ENCODE results near the gene TTLL7.
A peak's percentile ranks its signal among the peaks of the same experiment; 100 is the strongest.
"Not testable (repeated sequence)": the region's sequence is repeated elsewhere in the genome, so short reads cannot be mapped to it uniquely, and the experiment has no call there.

Gene TTLL7

DNA sequence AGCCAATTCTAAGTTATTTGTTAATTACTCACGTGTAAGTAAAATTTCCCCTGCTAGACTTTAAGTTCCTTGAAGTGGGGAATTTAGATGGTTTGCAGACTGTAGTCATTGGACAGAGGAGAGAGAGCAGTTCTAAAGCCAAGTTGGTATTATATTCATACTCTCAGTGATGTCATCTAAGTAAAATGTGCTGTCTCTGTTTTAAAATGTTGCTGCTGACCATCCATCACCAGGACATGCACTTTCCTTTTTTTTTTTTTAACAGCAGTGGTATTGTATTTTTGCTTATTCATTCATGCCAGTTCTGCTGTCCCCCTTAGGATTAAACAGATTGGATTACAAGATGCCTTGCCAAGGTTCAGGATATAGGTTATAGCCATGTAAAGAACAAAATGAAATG, 2.3 kb downstream of the TTLL7 start:
- TF ChIP-seq, protein P1, sequence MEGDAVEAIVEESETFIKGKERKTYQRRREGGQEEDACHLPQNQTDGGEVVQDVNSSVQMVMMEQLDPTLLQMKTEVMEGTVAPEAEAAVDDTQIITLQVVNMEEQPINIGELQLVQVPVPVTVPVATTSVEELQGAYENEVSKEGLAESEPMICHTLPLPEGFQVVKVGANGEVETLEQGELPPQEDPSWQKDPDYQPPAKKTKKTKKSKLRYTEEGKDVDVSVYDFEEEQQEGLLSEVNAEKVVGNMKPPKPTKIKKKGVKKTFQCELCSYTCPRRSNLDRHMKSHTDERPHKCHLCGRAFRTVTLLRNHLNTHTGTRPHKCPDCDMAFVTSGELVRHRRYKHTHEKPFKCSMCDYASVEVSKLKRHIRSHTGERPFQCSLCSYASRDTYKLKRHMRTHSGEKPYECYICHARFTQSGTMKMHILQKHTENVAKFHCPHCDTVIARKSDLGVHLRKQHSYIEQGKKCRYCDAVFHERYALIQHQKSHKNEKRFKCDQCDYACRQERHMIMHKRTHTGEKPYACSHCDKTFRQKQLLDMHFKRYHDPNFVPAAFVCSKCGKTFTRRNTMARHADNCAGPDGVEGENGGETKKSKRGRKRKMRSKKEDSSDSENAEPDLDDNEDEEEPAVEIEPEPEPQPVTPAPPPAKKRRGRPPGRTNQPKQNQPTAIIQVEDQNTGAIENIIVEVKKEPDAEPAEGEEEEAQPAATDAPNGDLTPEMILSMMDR (conservative IDR thresholded peaks at IDR 0.05; ENCODE audit: low read length): no peak
- H3K4me3 ChIP-seq (ENCODE audit: low read length): no peak overlapping the region
- peak; percentile 53 for DNase-seq (ENCODE audit: low read depth)

DNA sequence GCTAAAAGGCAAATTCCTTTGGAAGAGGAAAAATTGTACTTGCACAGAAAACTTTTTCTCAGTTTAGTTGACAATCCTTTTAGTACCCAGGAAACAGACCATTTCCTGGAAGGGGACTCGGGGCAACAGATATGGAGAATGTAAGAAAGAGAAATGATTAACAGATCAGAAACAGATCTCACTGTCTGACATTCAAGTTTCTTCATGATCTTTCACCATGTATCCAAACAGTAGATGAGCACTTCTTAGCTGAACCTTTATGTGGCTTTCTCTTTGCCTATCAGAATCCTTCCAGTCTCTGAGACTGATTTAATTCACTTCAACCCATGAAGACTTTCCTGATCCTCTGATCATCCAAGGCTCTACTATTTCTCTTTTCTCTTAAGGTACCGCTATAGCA, 2.7 kb downstream of the TTLL7 start:
- DNase-seq (ENCODE audit: low read depth): no peak
- TF ChIP-seq, protein P1 (conservative IDR thresholded peaks at IDR 0.05; ENCODE audit: low read length): no peak
- no peak overlapping the region for H3K4me3 ChIP-seq (ENCODE audit: low read length)

DNA sequence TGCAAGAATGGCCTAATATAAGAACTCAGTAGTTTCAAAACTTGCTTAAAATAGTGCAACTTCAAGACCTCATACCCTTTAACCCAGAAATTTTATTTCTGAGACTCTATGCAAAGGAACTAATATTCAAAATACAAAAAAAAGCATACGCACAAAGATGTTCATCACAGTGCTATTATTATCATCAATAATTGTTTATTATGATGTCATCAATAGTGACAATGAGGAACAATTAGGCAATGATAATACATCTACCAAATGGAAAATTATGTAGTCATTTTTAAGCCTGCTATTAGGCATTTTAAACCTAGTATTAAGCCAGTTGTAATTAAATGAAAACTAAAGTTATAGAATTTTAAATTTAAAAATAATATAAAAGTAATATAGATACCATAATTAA, 3.3 kb downstream of the TTLL7 start:
- TF ChIP-seq, protein P1 (conservative IDR thresholded peaks at IDR 0.05; ENCODE audit: low read length): no peak
- no peak overlapping the region for H3K4me3 ChIP-seq (ENCODE audit: low read length)
- no peak for DNase-seq (ENCODE audit: low read depth)

DNA sequence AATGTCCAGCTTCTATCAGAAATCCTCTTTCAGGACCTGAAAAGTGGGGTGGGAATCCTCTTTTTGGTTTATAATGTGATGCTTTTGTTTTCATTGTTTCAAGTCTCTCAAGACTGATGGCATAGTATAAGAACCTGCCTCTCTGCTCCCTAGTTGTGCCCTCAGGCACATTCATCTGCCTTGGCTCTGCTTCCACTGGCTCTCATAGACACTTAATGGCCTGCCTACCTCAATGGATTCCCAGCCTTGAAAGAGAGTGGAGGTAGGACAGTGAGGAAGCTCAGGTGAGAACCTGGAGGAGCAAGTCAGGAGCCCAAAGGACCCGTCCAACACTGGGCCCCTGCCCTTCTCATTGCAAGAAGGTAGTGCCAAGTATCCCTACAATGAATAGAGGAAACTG, 4.8 kb downstream of the TTLL7 start:
- no peak for DNase-seq (ENCODE audit: low read depth)
- H3K4me3 ChIP-seq (ENCODE audit: low read length): no peak overlapping the region

DNA sequence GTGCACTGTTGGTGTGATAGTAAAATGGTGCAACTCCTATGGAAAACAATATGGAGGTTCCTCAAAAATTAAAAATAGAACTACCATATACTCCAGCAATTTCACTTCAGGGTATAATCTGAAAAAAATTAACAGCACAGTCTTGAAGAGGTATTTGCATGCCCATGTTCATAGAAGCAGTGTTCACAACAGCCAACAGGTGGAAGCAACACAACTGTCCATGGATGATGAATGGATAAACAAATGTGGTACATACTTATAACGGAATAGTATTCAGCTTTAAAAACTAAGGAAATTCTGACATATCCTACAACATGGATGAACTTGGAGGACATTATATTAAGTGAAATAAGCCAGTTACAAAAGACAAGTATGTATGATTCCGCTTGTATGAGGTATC, 8.2 kb downstream of the TTLL7 start:
- H3K4me3 ChIP-seq (ENCODE audit: low read length): no peak overlapping the region
- DNase-seq (ENCODE audit: low read depth): no peak

More for the DNA sequence above, 4.8 kb downstream of the TTLL7 start:
- TF ChIP-seq, protein P1 (conservative IDR thresholded peaks at IDR 0.05; ENCODE audit: low read length): no peak

DNA sequence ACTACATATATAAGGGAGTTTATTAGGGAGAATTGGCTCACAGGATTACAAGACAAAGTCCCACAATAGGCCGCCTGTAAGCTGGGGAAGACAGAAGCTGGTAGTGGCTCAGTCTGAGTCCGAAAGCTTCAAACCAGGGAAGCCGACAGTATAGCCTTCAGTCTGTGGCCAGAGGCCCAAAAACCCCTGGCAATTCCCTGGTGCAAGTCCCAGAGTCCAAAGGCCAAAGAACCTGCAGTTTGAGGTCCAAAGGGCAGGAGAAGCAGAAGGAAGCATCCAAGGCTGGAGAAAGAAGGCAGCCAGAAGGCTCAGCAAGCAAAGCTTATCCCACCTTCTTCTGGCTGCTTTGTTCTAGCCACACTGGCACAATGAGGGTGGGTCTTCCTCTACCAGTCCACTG, 13.9 kb downstream of the TTLL7 start:
- H3K4me3 ChIP-seq (ENCODE audit: low read length): no peak overlapping the region
- TF ChIP-seq, protein P1 (conservative IDR thresholded peaks at IDR 0.05; ENCODE audit: low read length): no peak
- no peak for DNase-seq (ENCODE audit: low read depth)

More for the DNA sequence above, 8.2 kb downstream of the TTLL7 start:
- TF ChIP-seq, protein P1 (conservative IDR thresholded peaks at IDR 0.05; ENCODE audit: low read length): no peak

DNA sequence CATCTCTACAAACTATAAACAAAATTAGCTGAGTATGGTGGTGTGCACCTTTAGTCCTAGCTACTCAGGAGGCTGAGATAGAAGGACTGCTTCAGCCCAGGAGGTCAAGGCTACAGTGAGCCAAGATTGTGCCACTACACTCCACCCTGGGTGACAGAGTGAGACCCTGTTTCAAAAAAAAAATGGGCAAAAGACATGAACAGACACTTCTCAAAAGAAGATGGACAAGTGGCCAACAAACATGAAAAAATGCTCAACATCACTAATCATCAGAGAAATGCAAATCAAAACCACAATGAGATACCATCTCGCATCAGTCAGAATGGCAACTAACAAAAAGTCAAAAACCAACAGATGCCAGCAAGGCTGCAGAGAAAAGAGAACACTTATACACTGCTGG, 15.0 kb downstream of the TTLL7 start:
- H3K4me3 ChIP-seq (ENCODE audit: low read length); DNase-seq (ENCODE audit: low read depth): not testable (repeated sequence)

DNA sequence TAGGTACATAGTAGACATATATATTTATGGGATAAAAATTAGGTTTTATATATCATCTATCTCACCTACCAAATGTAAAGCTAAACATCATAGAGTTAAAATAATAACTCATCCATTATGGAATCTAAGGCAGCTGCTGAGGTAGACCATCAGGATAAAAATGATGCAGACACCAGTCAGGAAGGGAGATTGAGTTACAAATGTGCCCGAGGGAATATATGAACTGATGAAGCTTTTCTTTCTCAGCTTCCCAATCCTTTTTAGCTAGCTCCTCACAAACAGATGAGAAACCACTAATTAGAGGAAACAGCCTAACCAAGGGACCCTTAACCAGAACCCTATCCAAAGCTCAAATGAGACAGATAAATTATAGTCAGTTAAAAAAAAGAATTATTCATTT, 20.9 kb downstream of the TTLL7 start:
- TF ChIP-seq, protein P1 (conservative IDR thresholded peaks at IDR 0.05; ENCODE audit: low read length): no peak
- DNase-seq (ENCODE audit: low read depth): no peak

More for the DNA sequence above, 20.9 kb downstream of the TTLL7 start:
- H3K4me3 ChIP-seq (ENCODE audit: low read length): no peak overlapping the region
